ENCODE results near the gene SLC23A1. TPM values are rescaled to one million over a fixed set of nuclear protein-coding genes. Genes with fewer than 3 reads are reported as not detected.

Gene SLC23A1
- total and polyA plus RNA-seq, 2 of the 13 experiments (the other 11 are each of a cell fraction or from before 2014, with no cell fraction given): 6.0 to 6.6 TPM

DNA sequence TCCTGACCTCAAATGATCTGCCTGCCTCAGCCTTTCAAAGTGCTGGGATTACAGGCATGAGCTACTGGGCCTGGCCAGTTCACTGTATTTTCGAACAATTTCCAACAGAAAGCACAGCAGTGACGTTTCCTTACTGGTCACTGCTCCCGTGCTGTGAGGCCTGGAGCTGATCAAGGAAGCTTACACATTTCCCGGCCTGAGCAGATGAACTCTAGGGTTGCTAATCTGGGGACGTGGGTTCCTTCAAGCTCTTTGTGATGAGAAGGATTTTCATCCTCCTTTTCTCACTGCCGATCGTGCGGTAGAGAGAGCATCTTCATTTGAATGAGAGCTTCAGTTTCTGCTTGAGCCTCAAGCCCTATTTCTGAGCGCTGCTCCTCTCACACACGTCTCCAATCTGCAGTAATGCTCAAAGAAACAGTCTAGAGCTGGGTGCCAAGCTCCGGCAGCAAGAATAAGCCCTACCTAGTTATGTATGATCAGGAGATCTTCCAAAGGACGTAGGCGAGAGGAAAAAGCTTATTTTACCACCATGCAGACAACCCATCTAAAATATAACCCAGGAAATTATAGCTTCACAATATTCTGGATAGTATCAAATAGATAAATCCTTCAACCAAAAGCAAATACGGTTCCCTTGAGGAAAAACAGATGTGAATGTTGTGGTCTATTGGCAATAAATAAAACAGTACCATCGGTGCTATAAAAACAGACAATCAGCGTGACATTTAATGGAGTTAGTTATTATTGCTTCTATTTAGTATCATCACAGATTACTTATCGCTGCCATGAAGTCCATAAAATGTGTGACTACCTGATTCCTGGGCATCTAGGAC lies 28.1 kb upstream of the SLC23A1 start (continued):
- TF ChIP-seq ZBTB44 (CRISPR knock-in tag; IDR thresholded peaks at IDR 0.05): no peak
- no peak for TF ChIP-seq REPIN1 (CRISPR knock-in tag; IDR thresholded peaks at IDR 0.05; ENCODE audit: borderline replicate concordance, low read depth)
- no peak for TF ChIP-seq NFIB (CRISPR knock-in tag; IDR thresholded peaks at IDR 0.05; ENCODE audit: borderline replicate concordance)
- no peak for TF ChIP-seq ZBTB14 (CRISPR knock-in tag; IDR thresholded peaks at IDR 0.05)

- Histone ChIP-seq H2AFZ (ENCODE audit: low read length) (no peak overlapping the region), H3K9ac (ENCODE audit: insufficient read depth, low read depth, low read length) (no peak overlapping the region), H3K9me3 (ENCODE audit: low read length) (no peaks in the 10 kb centered on the region), H3K79me2 (ENCODE audit: insufficient read depth, low read length) (no peaks in the 10 kb centered on the region), H4K20me1 (ENCODE audit: insufficient read depth, low read length) (no peaks in the 10 kb centered on the region), H3K4me2 (ENCODE audit: low read depth, low read length) (no peak overlapping the region), H3K27me3 (ENCODE audit: control insufficient read depth in 1 of 2, insufficient read depth in 2 of 2, low read length in 2 of 2) (no peaks in the 10 kb centered on the region), H3K4me1 (ENCODE audit: insufficient read depth, low read length) (peaks cover 35% of the 10 kb centered on the region), H3K36me3 (replicated peaks in 1 of 2; ENCODE audit: control insufficient read depth in 1 of 2, insufficient read depth in 2 of 2, low read length in 2 of 2) (no peaks in the 10 kb centered on the region), H3K4me3 (replicated peaks in 1 of 3; ENCODE audit: insufficient read depth in 1 of 3, low read depth in 2 of 3, low read length in 3 of 3) (no peak overlapping the region), H3K27ac (ENCODE audit: extremely low read length, insufficient read depth, low read length) (no peak overlapping the region)
- POLR2A ChIA-PET: interaction anchor here (0.7 to 0.9 kb wide), 2 partner anchors 8 to 93 kb away, joined by 3 read pairs; no protein-coding TSS in a partner anchor
- 57% methylated on average over 6 of the region's 6 CpGs for WGBS (ENCODE audit: low lambda C conversion rate)
- CTCF ChIA-PET (ENCODE audit: low intra/inter-chr PET ratio, low total read pairs): no interaction called here
- BruUV-seq (replicated peaks): no TSS peak
- intact Hi-C loops (cut with micrococcal nuclease; ENCODE audit: unreplicated experiment): no loop called here
- in situ Hi-C loops (cut with HindIII; ENCODE audit: extremely low pct_ligation_motif_present, low pct_unique_long_range_greater_than_20kb): no loop called here
- no peak for ATAC-seq
- no peak for DNase-seq (ENCODE audit: low spot score)
- FAIRE-seq: no peak
- TF ChIP-seq SP140L (CRISPR knock-in tag; IDR thresholded peaks at IDR 0.05; ENCODE audit: borderline replicate concordance) (no peak), NRL (CRISPR knock-in tag; IDR thresholded peaks at IDR 0.05; ENCODE audit: borderline replicate concordance) (no peak), ISL2 (CRISPR knock-in tag; IDR thresholded peaks at IDR 0.05) (no peak), ZNF850 (CRISPR knock-in tag; conservative IDR thresholded peaks at IDR 0.05) (no peak), RXRB (CRISPR knock-in tag; IDR thresholded peaks at IDR 0.05; ENCODE audit: borderline replicate concordance) (no peak), ZNF766 (CRISPR knock-in tag; IDR thresholded peaks at IDR 0.05; ENCODE audit: borderline replicate concordance) (no peak), SIX4 (CRISPR knock-in tag; IDR thresholded peaks at IDR 0.05) (no peak)
- TF ChIP-seq, protein P1, sequence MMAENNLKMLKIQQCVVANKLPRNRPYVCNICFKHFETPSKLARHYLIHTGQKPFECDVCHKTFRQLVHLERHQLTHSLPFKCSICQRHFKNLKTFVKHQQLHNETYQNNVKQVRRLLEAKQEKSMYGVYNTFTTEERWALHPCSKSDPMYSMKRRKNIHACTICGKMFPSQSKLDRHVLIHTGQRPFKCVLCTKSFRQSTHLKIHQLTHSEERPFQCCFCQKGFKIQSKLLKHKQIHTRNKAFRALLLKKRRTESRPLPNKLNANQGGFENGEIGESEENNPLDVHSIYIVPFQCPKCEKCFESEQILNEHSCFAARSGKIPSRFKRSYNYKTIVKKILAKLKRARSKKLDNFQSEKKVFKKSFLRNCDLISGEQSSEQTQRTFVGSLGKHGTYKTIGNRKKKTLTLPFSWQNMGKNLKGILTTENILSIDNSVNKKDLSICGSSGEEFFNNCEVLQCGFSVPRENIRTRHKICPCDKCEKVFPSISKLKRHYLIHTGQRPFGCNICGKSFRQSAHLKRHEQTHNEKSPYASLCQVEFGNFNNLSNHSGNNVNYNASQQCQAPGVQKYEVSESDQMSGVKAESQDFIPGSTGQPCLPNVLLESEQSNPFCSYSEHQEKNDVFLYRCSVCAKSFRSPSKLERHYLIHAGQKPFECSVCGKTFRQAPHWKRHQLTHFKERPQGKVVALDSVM (CRISPR knock-in tag; IDR thresholded peaks at IDR 0.05): no peak
- TF ChIP-seq, protein P2, sequence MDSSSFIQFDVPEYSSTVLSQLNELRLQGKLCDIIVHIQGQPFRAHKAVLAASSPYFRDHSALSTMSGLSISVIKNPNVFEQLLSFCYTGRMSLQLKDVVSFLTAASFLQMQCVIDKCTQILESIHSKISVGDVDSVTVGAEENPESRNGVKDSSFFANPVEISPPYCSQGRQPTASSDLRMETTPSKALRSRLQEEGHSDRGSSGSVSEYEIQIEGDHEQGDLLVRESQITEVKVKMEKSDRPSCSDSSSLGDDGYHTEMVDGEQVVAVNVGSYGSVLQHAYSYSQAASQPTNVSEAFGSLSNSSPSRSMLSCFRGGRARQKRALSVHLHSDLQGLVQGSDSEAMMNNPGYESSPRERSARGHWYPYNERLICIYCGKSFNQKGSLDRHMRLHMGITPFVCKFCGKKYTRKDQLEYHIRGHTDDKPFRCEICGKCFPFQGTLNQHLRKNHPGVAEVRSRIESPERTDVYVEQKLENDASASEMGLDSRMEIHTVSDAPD (CRISPR knock-in tag; IDR thresholded peaks at IDR 0.05): no peak
Measured at GRCh38 chr5:139410121-139410992, 27.3 kb upstream of the SLC23A1 start.

Measured in HepG2 (cell line).